Measurements from ENCODE around the gene SLC9A8.

DNA sequence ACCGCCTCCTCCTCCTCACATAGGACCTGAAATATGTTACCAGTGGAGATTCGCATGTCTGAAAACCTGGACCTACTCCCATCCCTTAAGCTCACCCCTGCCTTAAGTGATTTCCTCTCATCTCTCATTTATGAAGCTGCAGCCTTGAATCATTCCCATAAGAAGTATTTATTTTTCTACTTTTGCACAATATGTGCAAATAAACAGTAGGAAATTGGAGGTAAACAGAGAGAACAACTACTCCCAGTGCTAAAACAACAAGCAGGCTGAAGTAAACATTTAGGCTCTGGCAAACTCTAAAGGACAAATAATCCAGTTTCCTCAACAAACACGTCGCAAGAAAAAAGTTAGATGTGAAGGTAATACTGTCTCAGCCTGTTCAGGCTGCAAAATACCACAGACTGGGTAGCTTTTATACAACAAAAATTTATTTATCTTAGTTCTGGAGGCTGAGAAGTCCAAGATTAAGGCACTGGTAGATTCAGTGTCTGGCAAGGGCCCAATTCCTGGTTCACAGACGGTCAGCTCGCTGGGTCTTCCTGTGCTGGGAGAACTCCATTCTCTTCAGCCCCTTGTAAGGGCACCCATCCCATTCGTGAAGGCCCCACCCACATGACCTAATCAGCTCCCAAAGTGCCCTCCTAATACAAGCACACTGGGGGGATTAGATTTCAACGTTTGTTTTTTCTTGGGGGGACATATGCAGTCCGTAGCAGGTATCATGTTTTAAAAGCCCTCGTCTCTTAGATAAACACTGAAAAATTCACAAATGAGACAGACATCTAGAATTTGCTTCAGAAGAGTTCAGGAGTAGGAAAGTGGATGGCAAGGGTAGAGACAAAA is 87.1 kb downstream of the SLC9A8 start:
- TF ChIP-seq GLIS3 (CRISPR knock-in tag; IDR thresholded peaks at IDR 0.05): no peak
- no peak for TF ChIP-seq TCF4 (CRISPR knock-in tag; IDR thresholded peaks at IDR 0.05; ENCODE audit: borderline replicate concordance)
- TF ChIP-seq CSDC2 (CRISPR knock-in tag; IDR thresholded peaks at IDR 0.05): no peak
- TF ChIP-seq, protein P1, sequence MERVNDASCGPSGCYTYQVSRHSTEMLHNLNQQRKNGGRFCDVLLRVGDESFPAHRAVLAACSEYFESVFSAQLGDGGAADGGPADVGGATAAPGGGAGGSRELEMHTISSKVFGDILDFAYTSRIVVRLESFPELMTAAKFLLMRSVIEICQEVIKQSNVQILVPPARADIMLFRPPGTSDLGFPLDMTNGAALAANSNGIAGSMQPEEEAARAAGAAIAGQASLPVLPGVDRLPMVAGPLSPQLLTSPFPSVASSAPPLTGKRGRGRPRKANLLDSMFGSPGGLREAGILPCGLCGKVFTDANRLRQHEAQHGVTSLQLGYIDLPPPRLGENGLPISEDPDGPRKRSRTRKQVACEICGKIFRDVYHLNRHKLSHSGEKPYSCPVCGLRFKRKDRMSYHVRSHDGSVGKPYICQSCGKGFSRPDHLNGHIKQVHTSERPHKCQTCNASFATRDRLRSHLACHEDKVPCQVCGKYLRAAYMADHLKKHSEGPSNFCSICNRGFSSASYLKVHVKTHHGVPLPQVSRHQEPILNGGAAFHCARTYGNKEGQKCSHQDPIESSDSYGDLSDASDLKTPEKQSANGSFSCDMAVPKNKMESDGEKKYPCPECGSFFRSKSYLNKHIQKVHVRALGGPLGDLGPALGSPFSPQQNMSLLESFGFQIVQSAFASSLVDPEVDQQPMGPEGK (CRISPR knock-in tag; IDR thresholded peaks at IDR 0.05; ENCODE audit: borderline replicate concordance): no peak
- TF ChIP-seq OSR1 (CRISPR knock-in tag; IDR thresholded peaks at IDR 0.05): no peak
- TF ChIP-seq ARNTL (CRISPR knock-in tag; IDR thresholded peaks at IDR 0.05; ENCODE audit: borderline replicate concordance, low read depth): no peak
- TF ChIP-seq, protein P2, sequence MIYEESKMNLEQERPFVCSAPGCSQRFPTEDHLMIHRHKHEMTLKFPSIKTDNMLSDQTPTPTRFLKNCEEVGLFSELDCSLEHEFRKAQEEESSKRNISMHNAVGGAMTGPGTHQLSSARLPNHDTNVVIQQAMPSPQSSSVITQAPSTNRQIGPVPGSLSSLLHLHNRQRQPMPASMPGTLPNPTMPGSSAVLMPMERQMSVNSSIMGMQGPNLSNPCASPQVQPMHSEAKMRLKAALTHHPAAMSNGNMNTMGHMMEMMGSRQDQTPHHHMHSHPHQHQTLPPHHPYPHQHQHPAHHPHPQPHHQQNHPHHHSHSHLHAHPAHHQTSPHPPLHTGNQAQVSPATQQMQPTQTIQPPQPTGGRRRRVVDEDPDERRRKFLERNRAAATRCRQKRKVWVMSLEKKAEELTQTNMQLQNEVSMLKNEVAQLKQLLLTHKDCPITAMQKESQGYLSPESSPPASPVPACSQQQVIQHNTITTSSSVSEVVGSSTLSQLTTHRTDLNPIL (CRISPR knock-in tag; IDR thresholded peaks at IDR 0.05; ENCODE audit: low read depth): no peak
- TF ChIP-seq ZFP3 (CRISPR knock-in tag; IDR thresholded peaks at IDR 0.05): no peak

Measured in SK-N-SH treated with all-trans-retinoic acid at 6 μM for 48 hours (cell line).